DND-41 (cell line): ENCODE data around the gene RPUSD1.

ENCODE experiments used
- CTCF ChIP-seq: IDR thresholded peaks from 2 replicates; pipeline ENCODE4 v1.5.1; 2012; ENCODE audit warnings: borderline replicate concordance, low read length, moderate library complexity, mild to moderate bottlenecking; ENCODE audit not compliant: poor library complexity, severe bottlenecking; ENCODE audit errors: extremely low read depth
- EZH2 ChIP-seq: IDR thresholded peaks from 3 replicates; pipeline ENCODE4 v1.6.1; 2012; ENCODE audit warnings: borderline replicate concordance, low read depth, mild to moderate bottlenecking, moderate library complexity, low read length, inconsistent platforms; ENCODE audit not compliant: severe bottlenecking

GRCh38 chr16:808085-808386 lies 19.9 kb upstream of the RPUSD1 start:
- TF ChIP-seq CTCF, result no peak
- TF ChIP-seq EZH2, result no peak
